ENCODE results near the gene RPRML. TPM values are rescaled to one million over a fixed set of nuclear protein-coding genes. Genes with fewer than 3 reads are reported as not detected.
"Not testable (repeated sequence)": the region's sequence is repeated elsewhere in the genome, so short reads cannot be mapped to it uniquely, and the experiment has no call there.

The RPRML gene
- not detected in 2 replicates for total RNA-seq

GRCh38 chr17:46979147-46979863, at the start of gene RPRML:
Gene RPRML (minus strand): TSS chr17:46979253. CDS start chr17:46979007, 246 bp downstream.
- peaks cover 27% of the 10 kb centered on the region for H3K27me3 ChIP-seq (ENCODE audit: control insufficient read depth, insufficient read depth, low read length)
- FAIRE-seq (no peak), DNase-seq (ENCODE audit: low read depth) (no peak)
- TF ChIP-seq CTCF (IDR thresholded peaks at IDR 0.05; ENCODE audit: insufficient read depth, low read length, severe bottlenecking): no peak
- no peaks in the 10 kb centered on the region for H3K36me3 ChIP-seq (ENCODE audit: control insufficient read depth, insufficient read depth, low read length)
- H3K4me3 ChIP-seq (ENCODE audit: low read depth, low read length): peak within 1 kb of the TSS; percentile 31

- FAIRE-seq; H3K4me3 ChIP-seq (ENCODE audit: low read depth, low read length); DNase-seq (ENCODE audit: low read depth); H3K27me3 ChIP-seq (ENCODE audit: control insufficient read depth, insufficient read depth, low read length); H3K36me3 ChIP-seq (ENCODE audit: control insufficient read depth, insufficient read depth, low read length): not testable (repeated sequence)
Measured at GRCh38 chr17:47016966-47017365, 37.9 kb upstream of the RPRML start.

GRCh38 chr17:47013341-47013740, 34.3 kb upstream of the RPRML start:
- DNase-seq (ENCODE audit: low read depth) (no peak), FAIRE-seq (no peak)
- no peaks in the 10 kb centered on the region for H3K27me3 ChIP-seq (ENCODE audit: control insufficient read depth, insufficient read depth, low read length)
- TF ChIP-seq CTCF (IDR thresholded peaks at IDR 0.05; ENCODE audit: insufficient read depth, low read length, severe bottlenecking): no peak
- no peak overlapping the region for H3K4me3 ChIP-seq (ENCODE audit: low read depth, low read length)
- no peaks in the 10 kb centered on the region for H3K36me3 ChIP-seq (ENCODE audit: control insufficient read depth, insufficient read depth, low read length)

GRCh38 chr17:47012457-47012856, 33.4 kb upstream of the RPRML start:
- DNase-seq (ENCODE audit: low read depth) (no peak), FAIRE-seq (no peak)
- H3K27me3 ChIP-seq (ENCODE audit: control insufficient read depth, insufficient read depth, low read length): no peaks in the 10 kb centered on the region
- no peaks in the 10 kb centered on the region for H3K36me3 ChIP-seq (ENCODE audit: control insufficient read depth, insufficient read depth, low read length)
- H3K4me3 ChIP-seq (ENCODE audit: low read depth, low read length): no peak overlapping the region
- TF ChIP-seq CTCF (IDR thresholded peaks at IDR 0.05; ENCODE audit: insufficient read depth, low read length, severe bottlenecking): no peak

- DNase-seq (ENCODE audit: low read depth) (no peak), FAIRE-seq (no peak)
- no peak for TF ChIP-seq CTCF (IDR thresholded peaks at IDR 0.05; ENCODE audit: insufficient read depth, low read length, severe bottlenecking)
- Histone ChIP-seq H3K4me3 (ENCODE audit: low read depth, low read length) (no peak overlapping the region), H3K27me3 (ENCODE audit: control insufficient read depth, insufficient read depth, low read length) (no peaks in the 10 kb centered on the region), H3K36me3 (ENCODE audit: control insufficient read depth, insufficient read depth, low read length) (no peaks in the 10 kb centered on the region)
Measured at GRCh38 chr17:47009759-47010594, 30.9 kb upstream of the RPRML start.

- TF ChIP-seq CTCF (IDR thresholded peaks at IDR 0.05; ENCODE audit: insufficient read depth, low read length, severe bottlenecking): no peak
- no peak for FAIRE-seq
- Histone ChIP-seq H3K36me3 (ENCODE audit: control insufficient read depth, insufficient read depth, low read length) (no peaks in the 10 kb centered on the region), H3K27me3 (ENCODE audit: control insufficient read depth, insufficient read depth, low read length) (no peaks in the 10 kb centered on the region), H3K4me3 (ENCODE audit: low read depth, low read length) (no peak overlapping the region)
- no peak for DNase-seq (ENCODE audit: low read depth)
Measured at GRCh38 chr17:47004906-47005305, 25.9 kb upstream of the RPRML start.

GRCh38 chr17:47003864-47004263, 24.8 kb upstream of the RPRML start:
- DNase-seq (ENCODE audit: low read depth); H3K4me3 ChIP-seq (ENCODE audit: low read depth, low read length); H3K36me3 ChIP-seq (ENCODE audit: control insufficient read depth, insufficient read depth, low read length); FAIRE-seq; H3K27me3 ChIP-seq (ENCODE audit: control insufficient read depth, insufficient read depth, low read length): not testable (repeated sequence)
